GM18951 (cell line): ENCODE results near the gene ESPL1.

Source experiments
- POLR2A ChIP-seq: IDR thresholded peaks from 4 replicates; pipeline ENCODE4 v1.6.1; 2011; ENCODE audit warnings: mild to moderate bottlenecking; ENCODE audit not compliant: insufficient read length, insufficient read depth; ENCODE audit errors: extremely low read depth
- in situ Hi-C: fragments of 300-500 bp; cut with MboI; formaldehyde crosslinking; loops from one replicate; pipeline ENCODE4 v1.12.0; 2022; ENCODE audit warnings: low sequenced_read_pairs, mixed read lengths, inconsistent platforms; ENCODE audit not compliant: unreplicated experiment

Gene ESPL1

GRCh38 chr12:53288322-53288721 lies 20.2 kb downstream of the ESPL1 start:
- in situ Hi-C loops = loop anchor here (10.0 kb wide), 1 partner anchor 134 kb away; no protein-coding TSS in a partner anchor
- no peak for TF ChIP-seq POLR2A

- in situ Hi-C loops = loop anchor here (10.0 kb wide), 2 partner anchors 75 to 135 kb away; no protein-coding TSS in a partner anchor
- no peak for TF ChIP-seq POLR2A
These were observed 21.8 kb downstream of the ESPL1 start for GRCh38 chr12:53289891-53290290.

- TF ChIP-seq POLR2A = no peak
- in situ Hi-C loops = loop anchor here (10.0 kb wide), 1 partner anchor 76 kb away; no protein-coding TSS in a partner anchor
These were observed 22.6 kb downstream of the ESPL1 start for GRCh38 chr12:53290661-53291060.

- in situ Hi-C loops = loop anchor here (10.0 kb wide), 1 partner anchor 78 kb away; no protein-coding TSS in a partner anchor
- TF ChIP-seq POLR2A = no peak
These were observed 24.3 kb downstream of the ESPL1 start for GRCh38 chr12:53292426-53292825.

- peak; percentile 83 for TF ChIP-seq POLR2A
- in situ Hi-C loops = loop anchor here (10.0 kb wide), 1 partner anchor 80 kb away; no protein-coding TSS in a partner anchor
These were observed 27.2 kb downstream of the ESPL1 start, which contains the start of gene PFDN5 for GRCh38 chr12:53295070-53295890. Gene PFDN5 (plus strand): TSS chr12:53295542. CDS start chr12:53295568, 26 bp downstream.

GRCh38 chr12:53295891-53296219 lies 27.8 kb downstream of the ESPL1 start:
- TF ChIP-seq POLR2A = no peak
- in situ Hi-C loops = loop anchor here (10.0 kb wide), 1 partner anchor 81 kb away; no protein-coding TSS in a partner anchor

- in situ Hi-C loops = loop anchor here (10.0 kb wide), 1 partner anchor 82 kb away; no protein-coding TSS in a partner anchor
These were observed 29.0 kb downstream of the ESPL1 start for GRCh38 chr12:53297106-53297505.

- in situ Hi-C loops = loop anchor here (10.0 kb wide), 1 partner anchor 83 kb away; no protein-coding TSS in a partner anchor
- TF ChIP-seq POLR2A = no peak
These were observed 30.1 kb downstream of the ESPL1 start for GRCh38 chr12:53298164-53298563.

GRCh38 chr12:53299101-53299453 lies 31.0 kb downstream of the ESPL1 start:
- in situ Hi-C loops = loop anchor here (10.0 kb wide), 1 partner anchor 84 kb away; no protein-coding TSS in a partner anchor
- TF ChIP-seq POLR2A = no peak

GRCh38 chr12:53299454-53300180 lies 31.5 kb downstream of the ESPL1 start, which contains the start of gene MYG1:
Gene MYG1 (plus strand): TSS chr12:53299695. CDS start chr12:53299738, 43 bp downstream.
- TF ChIP-seq POLR2A = peak; percentile 84
- in situ Hi-C loops = loop anchor here (10.0 kb wide), 1 partner anchor 85 kb away; no protein-coding TSS in a partner anchor

GRCh38 chr12:53300187-53300586 lies 32.1 kb downstream of the ESPL1 start:
- TF ChIP-seq POLR2A = no peak
- in situ Hi-C loops = no loop called here

- in situ Hi-C loops = no loop called here
- TF ChIP-seq POLR2A = no peak
These were observed 34.8 kb downstream of the ESPL1 start for GRCh38 chr12:53302903-53303302.

GRCh38 chr12:53306826-53307225 lies 38.7 kb downstream of the ESPL1 start:
- TF ChIP-seq POLR2A = no peak
- in situ Hi-C loops = no loop called here
